Tibial nerve (tissue), 4 donors: ENCODE results near the gene PRR13.

Experiments
- EP300 ChIP-seq, 2 donors: sonication (generic); formaldehyde crosslinking; IDR thresholded peaks; one replicate each; pipeline ENCODE4 v1.6.1; 2017; ENCODE audit warnings: antibody characterized with exemption in 2 of 2, mild to moderate bottlenecking in 1 of 2
- POLR2A ChIP-seq, 2 donors: fragments of 450-650 bp; IDR thresholded peaks; one replicate each; pipeline ENCODE4 v1.6.1; 2017; ENCODE audit warnings: antibody characterized with exemption in 2 of 2, mild to moderate bottlenecking in 2 of 2, moderate library complexity in 2 of 2
- TF ChIP-seq, protein P1 (sequence below), 5 experiments: fragments of 200-600 bp in 3 of 5; fragments of 450-650 bp in 2 of 5; sonication (generic) in 3 of 5; IDR thresholded peaks; one replicate each; pipeline ENCODE4 v1.5.1; 2016 to 2019; ENCODE audit warnings: antibody characterized with exemption in 5 of 5, mild to moderate bottlenecking in 3 of 5, moderate library complexity in 2 of 5

DNA sequence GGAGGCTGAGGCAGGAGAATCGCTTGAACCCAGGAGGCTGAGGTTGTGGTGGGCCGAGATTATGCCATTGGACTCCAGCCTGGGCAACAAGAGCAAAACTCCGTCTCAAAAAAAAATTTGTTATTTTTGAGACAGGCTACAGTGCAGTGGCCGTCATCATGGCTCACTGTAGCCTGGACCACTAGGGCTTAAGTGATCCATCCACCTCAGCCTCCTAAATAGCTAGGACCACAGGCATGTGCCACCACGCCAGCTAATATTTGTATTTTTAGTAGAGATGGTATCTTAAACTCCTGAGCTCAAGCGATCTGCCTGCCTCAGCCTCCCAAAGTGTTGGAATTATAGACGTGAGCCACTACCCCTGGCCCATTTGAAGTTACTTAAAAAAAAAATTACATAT lies 9.4 kb downstream of the PRR13 start:
- TF ChIP-seq, protein P1, sequence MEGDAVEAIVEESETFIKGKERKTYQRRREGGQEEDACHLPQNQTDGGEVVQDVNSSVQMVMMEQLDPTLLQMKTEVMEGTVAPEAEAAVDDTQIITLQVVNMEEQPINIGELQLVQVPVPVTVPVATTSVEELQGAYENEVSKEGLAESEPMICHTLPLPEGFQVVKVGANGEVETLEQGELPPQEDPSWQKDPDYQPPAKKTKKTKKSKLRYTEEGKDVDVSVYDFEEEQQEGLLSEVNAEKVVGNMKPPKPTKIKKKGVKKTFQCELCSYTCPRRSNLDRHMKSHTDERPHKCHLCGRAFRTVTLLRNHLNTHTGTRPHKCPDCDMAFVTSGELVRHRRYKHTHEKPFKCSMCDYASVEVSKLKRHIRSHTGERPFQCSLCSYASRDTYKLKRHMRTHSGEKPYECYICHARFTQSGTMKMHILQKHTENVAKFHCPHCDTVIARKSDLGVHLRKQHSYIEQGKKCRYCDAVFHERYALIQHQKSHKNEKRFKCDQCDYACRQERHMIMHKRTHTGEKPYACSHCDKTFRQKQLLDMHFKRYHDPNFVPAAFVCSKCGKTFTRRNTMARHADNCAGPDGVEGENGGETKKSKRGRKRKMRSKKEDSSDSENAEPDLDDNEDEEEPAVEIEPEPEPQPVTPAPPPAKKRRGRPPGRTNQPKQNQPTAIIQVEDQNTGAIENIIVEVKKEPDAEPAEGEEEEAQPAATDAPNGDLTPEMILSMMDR (IDR thresholded peaks at IDR 0.05) = no peak
- TF ChIP-seq POLR2A (IDR thresholded peaks at IDR 0.05) (no peak), EP300 (IDR thresholded peaks at IDR 0.05) (no peak)
